Left lobe of liver (tissue), 2 donors: ENCODE measurements around the gene MAP1LC3B2. TPM values are rescaled to one million over a fixed set of nuclear protein-coding genes. Genes with fewer than 3 reads are reported as not detected.

Experiments
- ATAC-seq: fragments of 200-7000 bp; cut with Tn5 transposase; one replicate; pipeline ENCODE4 v1.9.1; 2020; ENCODE audit warnings: mild to moderate bottlenecking, moderate library complexity
- DNase-seq: peaks from one replicate; pipeline ENCODE4 v3.0.0-alpha.2; 2020; ENCODE audit warnings: low spot score
- total RNA-seq: library from RNA; stranded (reverse); gene quantifications from one replicate; pipeline ENCODE4 v1.2.1, GENCODE V29; 2021
- donor health status: DM: no; HTN: no; CAD: no; lungs with moderate emphysema.
- donor health status: DM: no; HTN: yes; CAD: no.

Gene MAP1LC3B2
- total RNA-seq, 1 donor from 2014 or later = not detected

GRCh38 chr12:116537101-116537904 is 21.9 kb upstream of the MAP1LC3B2 start:
- ATAC-seq = no peak
- DNase-seq = no peak

GRCh38 chr12:116538076-116538591 is 21.0 kb upstream of the MAP1LC3B2 start:
- ATAC-seq (no peak), DNase-seq (no peak)

GRCh38 chr12:116538682-116539305 is 20.4 kb upstream of the MAP1LC3B2 start:
- DNase-seq (no peak), ATAC-seq (no peak)

- DNase-seq (no peak), ATAC-seq (no peak)
These were observed 19.8 kb upstream of the MAP1LC3B2 start for GRCh38 chr12:116539361-116539771.

- ATAC-seq (peak; percentile 32), DNase-seq (no peak)
These were observed 19.2 kb upstream of the MAP1LC3B2 start for GRCh38 chr12:116539905-116540482.

GRCh38 chr12:116540622-116541152 is 18.5 kb upstream of the MAP1LC3B2 start:
- DNase-seq (no peak), ATAC-seq (no peak)

- no peak for DNase-seq
- peak; percentile 60 for ATAC-seq
These were observed 17.4 kb upstream of the MAP1LC3B2 start for GRCh38 chr12:116541547-116542344.

GRCh38 chr12:116542345-116542956 is 16.7 kb upstream of the MAP1LC3B2 start:
- no peak for DNase-seq
- ATAC-seq = no peak

- ATAC-seq (peak; percentile 83), DNase-seq (peak; percentile 56)
These were observed 14.5 kb upstream of the MAP1LC3B2 start for GRCh38 chr12:116544656-116545055.

- no peak for ATAC-seq
- no peak for DNase-seq
These were observed 14.0 kb upstream of the MAP1LC3B2 start for GRCh38 chr12:116545144-116545543.

GRCh38 chr12:116545936-116546335 is 13.2 kb upstream of the MAP1LC3B2 start:
- ATAC-seq (no peak), DNase-seq (no peak)

- ATAC-seq = no peak
- no peak for DNase-seq
These were observed 11.2 kb upstream of the MAP1LC3B2 start for GRCh38 chr12:116547955-116548501.

GRCh38 chr12:116549993-116550392 is 9.2 kb upstream of the MAP1LC3B2 start:
- ATAC-seq = no peak
- no peak for DNase-seq

- DNase-seq (no peak), ATAC-seq (no peak)
These were observed 8.0 kb upstream of the MAP1LC3B2 start for GRCh38 chr12:116551151-116551550.

GRCh38 chr12:116551619-116551951 is 7.6 kb upstream of the MAP1LC3B2 start:
- DNase-seq = no peak
- ATAC-seq = no peak

- ATAC-seq = no peak
These were observed 7.0 kb upstream of the MAP1LC3B2 start for GRCh38 chr12:116551952-116552772.

GRCh38 chr12:116552773-116553373 is 6.3 kb upstream of the MAP1LC3B2 start:
- DNase-seq (no peak), ATAC-seq (no peak)

More at GRCh38 chr12:116551952-116552772, 7.0 kb upstream of the MAP1LC3B2 start:
- DNase-seq = no peak

- no peak for DNase-seq
- ATAC-seq = no peak
These were observed 2.7 kb upstream of the MAP1LC3B2 start for GRCh38 chr12:116556356-116556952.
